ENCODE data around the gene PATL2. TPM values are rescaled to one million over a fixed set of nuclear protein-coding genes. Genes with fewer than 3 reads are reported as not detected.
"Not testable (repeated sequence)": the region's sequence is repeated elsewhere in the genome, so short reads cannot be mapped to it uniquely, and the experiment has no call there.

The PATL2 gene
- total RNA-seq: 11.1 and 11.5 TPM in 2 replicates

DNA sequence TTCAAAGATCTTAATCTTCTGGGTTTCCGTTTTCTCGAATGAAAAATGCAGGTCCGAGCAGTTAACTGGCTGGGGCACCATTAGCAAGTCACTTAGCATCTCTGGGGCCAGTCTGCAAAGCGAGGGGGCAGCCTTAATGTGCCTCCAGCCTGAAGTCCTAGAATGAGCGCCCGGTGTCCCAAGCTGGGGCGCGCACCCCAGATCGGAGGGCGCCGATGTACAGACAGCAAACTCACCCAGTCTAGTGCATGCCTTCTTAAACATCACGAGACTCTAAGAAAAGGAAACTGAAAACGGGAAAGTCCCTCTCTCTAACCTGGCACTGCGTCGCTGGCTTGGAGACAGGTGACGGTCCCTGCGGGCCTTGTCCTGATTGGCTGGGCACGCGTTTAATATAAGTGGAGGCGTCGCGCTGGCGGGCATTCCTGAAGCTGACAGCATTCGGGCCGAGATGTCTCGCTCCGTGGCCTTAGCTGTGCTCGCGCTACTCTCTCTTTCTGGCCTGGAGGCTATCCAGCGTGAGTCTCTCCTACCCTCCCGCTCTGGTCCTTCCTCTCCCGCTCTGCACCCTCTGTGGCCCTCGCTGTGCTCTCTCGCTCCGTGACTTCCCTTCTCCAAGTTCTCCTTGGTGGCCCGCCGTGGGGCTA, at the start of gene PATL2, which contains the start of gene B2M:
Gene PATL2 (minus strand): TSS at position 228 of the 647 bp plus-strand sequence. CDS start 34,833 bp downstream, outside the sequence.
Gene B2M (plus strand): TSS at position 422 of the 647 bp plus-strand sequence. CDS start 30 bp downstream, at position 452.
- peaks cover 46% of the 10 kb centered on the region for H3K4me1 Mint-ChIP-seq (ENCODE audit: low read depth)
- peak within 1 kb of the TSS; percentile 99 for H3K27ac Mint-ChIP-seq
- intact Hi-C loops (cut with micrococcal nuclease): loop anchor here (1.0 to 5.0 kb wide), 6 partner anchors 8 to 174 kb away; partner anchors contain the start of genes EIF3J and SPG11
- H3K9me3 Mint-ChIP-seq: no peaks in the 10 kb centered on the region
- peak within 1 kb of the TSS; percentile 99 for H3K4me3 Mint-ChIP-seq
- peak; percentile 95 for DNase-seq (ENCODE audit: low spot score)
- H3K36me3 Mint-ChIP-seq (ENCODE audit: low read depth): peaks cover 49% of the 10 kb centered on the region
- no peaks in the 10 kb centered on the region for H3K27me3 Mint-ChIP-seq (ENCODE audit: insufficient read depth)

DNA sequence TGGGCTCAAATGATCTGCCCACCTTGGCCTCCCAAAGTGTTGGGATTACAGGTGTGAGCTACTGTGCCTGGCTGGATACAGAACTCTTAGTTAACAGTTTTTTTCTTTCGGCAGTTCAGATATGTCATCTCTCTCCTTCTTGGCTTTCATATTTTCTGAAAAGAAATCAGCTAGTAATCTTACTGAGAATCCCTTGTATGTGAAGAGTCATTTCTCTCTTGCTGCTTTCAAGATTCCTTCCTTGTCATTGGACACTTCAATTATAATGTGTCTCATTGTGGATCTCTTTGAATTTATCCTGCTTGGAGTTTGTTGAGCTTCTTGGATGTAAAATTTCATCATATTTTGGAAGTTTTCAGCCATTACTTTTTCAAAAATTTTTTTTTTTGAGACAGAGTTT, 42.2 kb upstream of the PATL2 start:
- Mint-ChIP-seq H3K4me3 (no peak overlapping the region), H3K9me3 (peaks cover 40% of the 10 kb centered on the region), H3K27me3 (ENCODE audit: insufficient read depth) (no peaks in the 10 kb centered on the region), H3K4me1 (ENCODE audit: low read depth) (peaks cover 12% of the 10 kb centered on the region), H3K36me3 (ENCODE audit: low read depth) (peaks cover 28% of the 10 kb centered on the region), H3K27ac (no peak overlapping the region)
- intact Hi-C loops (cut with micrococcal nuclease): no loop called here
- DNase-seq (ENCODE audit: low spot score): no peak

- H3K27me3 Mint-ChIP-seq (ENCODE audit: insufficient read depth); H3K4me1 Mint-ChIP-seq (ENCODE audit: low read depth); intact Hi-C loops (cut with micrococcal nuclease); H3K27ac Mint-ChIP-seq; H3K4me3 Mint-ChIP-seq; DNase-seq (ENCODE audit: low spot score): not testable (repeated sequence)
- peaks cover 11% of the 10 kb centered on the region for H3K9me3 Mint-ChIP-seq
- H3K36me3 Mint-ChIP-seq (ENCODE audit: low read depth): peaks cover 14% of the 10 kb centered on the region
Measured at GRCh38 chr15:44743454-44743853, 32.3 kb upstream of the PATL2 start.

DNA sequence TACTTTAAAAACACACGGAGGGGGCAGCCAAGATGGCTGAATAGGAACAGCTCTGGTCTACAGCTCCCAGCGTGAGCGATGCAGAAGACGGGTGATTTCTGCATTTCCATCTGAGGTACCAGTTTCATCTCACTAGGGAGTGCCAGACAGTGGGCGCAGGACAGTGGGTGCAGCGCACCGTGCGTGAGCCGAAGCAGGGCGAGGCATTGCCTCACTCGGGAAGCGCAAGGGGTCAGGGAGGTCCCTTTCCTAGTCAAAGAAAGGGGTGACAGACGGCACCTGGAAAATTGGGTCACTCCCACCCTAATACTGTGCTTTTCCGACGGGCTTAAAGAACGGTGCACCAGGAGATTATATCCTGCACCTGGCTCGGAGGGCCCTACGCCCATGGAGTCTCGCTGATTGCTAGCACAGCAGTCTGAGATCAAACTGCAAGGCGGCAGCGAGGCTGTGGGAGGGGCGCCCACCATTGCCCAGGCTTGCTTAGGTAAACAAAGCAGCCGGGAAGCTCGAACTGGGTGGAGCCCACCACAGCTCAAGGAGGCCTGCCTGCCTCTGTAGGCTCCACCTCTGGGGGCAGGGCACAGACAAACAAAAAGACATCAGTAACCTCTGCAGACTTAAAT, 28.2 kb upstream of the PATL2 start:
- H3K27ac Mint-ChIP-seq; H3K4me3 Mint-ChIP-seq; intact Hi-C loops (cut with micrococcal nuclease); H3K9me3 Mint-ChIP-seq; H3K36me3 Mint-ChIP-seq (ENCODE audit: low read depth); H3K27me3 Mint-ChIP-seq (ENCODE audit: insufficient read depth); DNase-seq (ENCODE audit: low spot score): not testable (repeated sequence)
- H3K4me1 Mint-ChIP-seq (ENCODE audit: low read depth): peaks cover 38% of the 10 kb centered on the region

GRCh38 chr15:44738340-44738984, 27.3 kb upstream of the PATL2 start:
- DNase-seq (ENCODE audit: low spot score): no peak
- H3K36me3 Mint-ChIP-seq (ENCODE audit: low read depth): peaks cover 7% of the 10 kb centered on the region
- peaks cover 44% of the 10 kb centered on the region for H3K4me1 Mint-ChIP-seq (ENCODE audit: low read depth)
- H3K27ac Mint-ChIP-seq: peak overlapping the region; percentile 40
- intact Hi-C loops (cut with micrococcal nuclease): loop anchor here (1.0 kb wide), 4 partner anchors 75 to 160 kb away; partner anchors contain the start of gene SPG11
- no peaks in the 10 kb centered on the region for H3K9me3 Mint-ChIP-seq
- H3K27me3 Mint-ChIP-seq (ENCODE audit: insufficient read depth): no peaks in the 10 kb centered on the region
- H3K4me3 Mint-ChIP-seq: peak overlapping the region; percentile 56

- Mint-ChIP-seq H3K27ac (peak within 1 kb of the TSS; percentile 98), H3K9me3 (no peaks in the 10 kb centered on the region), H3K36me3 (ENCODE audit: low read depth) (peaks cover 20% of the 10 kb centered on the region), H3K4me3 (peak within 1 kb of the TSS; percentile 83), H3K27me3 (ENCODE audit: insufficient read depth) (no peaks in the 10 kb centered on the region), H3K4me1 (ENCODE audit: low read depth) (peaks cover 59% of the 10 kb centered on the region)
- intact Hi-C loops (cut with micrococcal nuclease): no loop called here
- no peak for DNase-seq (ENCODE audit: low spot score)
Measured at GRCh38 chr15:44736181-44736765, 25.1 kb upstream of the PATL2 start, which contains the start of gene TRIM69. TSS of gene TRIM69 (plus strand) at chr15:44736528. CDS start at chr15:44736705, 177 bp downstream.

DNA sequence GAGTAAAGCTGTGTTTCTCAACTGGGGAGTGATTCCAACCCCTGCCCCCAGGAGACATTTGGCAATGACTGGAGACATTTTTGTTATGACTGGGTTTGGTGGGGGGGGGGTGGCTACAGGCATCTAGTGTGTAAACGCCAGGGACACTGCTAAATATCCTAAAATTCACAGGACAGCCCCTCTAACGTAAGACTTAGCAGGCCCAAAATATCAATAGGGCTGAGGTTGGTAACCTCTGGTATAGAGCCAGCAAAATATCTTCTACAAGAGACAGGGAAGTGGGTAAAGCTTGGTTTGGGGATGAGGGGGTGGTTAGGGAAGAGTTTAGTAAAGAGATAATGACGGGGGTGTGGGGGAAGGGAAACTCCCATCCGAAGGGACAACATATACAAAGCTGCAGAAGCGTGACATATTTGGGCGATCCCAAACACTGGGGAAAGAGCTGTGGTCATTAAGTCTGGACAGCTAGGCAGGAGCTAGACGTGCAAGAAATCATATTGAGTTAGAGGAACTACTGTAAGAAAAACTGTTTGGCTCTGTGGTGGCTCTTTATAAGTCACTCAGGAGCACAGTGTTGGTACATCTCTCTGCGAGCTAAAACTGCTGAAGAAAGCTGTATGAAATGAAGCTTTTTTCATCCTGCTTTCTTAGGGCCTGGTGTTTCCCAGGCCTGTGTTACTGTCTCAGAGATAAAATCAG, 24.5 kb upstream of the PATL2 start:
- Mint-ChIP-seq H3K27ac (peak overlapping the region; percentile 98), H3K4me3 (peak overlapping the region; percentile 83), H3K9me3 (no peaks in the 10 kb centered on the region), H3K27me3 (ENCODE audit: insufficient read depth) (no peaks in the 10 kb centered on the region), H3K4me1 (ENCODE audit: low read depth) (peaks cover 62% of the 10 kb centered on the region), H3K36me3 (ENCODE audit: low read depth) (peaks cover 23% of the 10 kb centered on the region)
- no peak for DNase-seq (ENCODE audit: low spot score)
- intact Hi-C loops (cut with micrococcal nuclease): no loop called here

DNA sequence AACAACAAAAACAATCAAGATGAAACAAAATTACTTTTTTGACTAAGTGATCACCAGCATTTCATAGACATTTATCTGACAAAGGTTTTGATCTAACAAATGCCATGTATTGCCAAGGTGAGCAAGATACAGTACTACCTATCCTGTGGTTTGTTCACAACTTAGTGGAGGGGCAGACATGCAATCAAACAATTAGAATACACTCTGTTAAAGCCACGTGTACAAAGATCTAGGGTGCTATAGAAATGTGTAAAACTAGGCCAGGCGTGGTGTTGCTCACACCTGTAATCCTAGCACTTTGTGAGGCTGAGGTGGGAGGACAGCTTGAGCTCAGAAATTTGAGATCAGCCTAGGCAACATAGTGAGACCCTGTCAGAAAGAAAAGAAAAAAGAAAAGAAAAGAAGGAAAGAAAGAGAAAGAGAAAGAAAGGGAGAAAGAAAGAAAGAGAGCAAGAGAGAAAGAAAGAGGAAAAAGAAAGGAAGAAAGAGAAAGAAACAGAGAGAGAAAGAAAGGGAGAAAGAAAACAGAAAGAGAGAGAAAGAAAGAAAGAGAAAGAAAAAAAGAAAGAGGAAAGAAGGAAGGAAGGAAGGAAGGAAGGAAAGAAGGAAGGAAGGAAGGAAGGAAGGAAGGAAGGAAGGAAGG, 23.8 kb upstream of the PATL2 start:
- Mint-ChIP-seq H3K27ac (peak overlapping the region; percentile 98), H3K9me3 (no peaks in the 10 kb centered on the region), H3K4me3 (peak overlapping the region; percentile 83), H3K36me3 (ENCODE audit: low read depth) (peaks cover 25% of the 10 kb centered on the region), H3K4me1 (ENCODE audit: low read depth) (peaks cover 67% of the 10 kb centered on the region), H3K27me3 (ENCODE audit: insufficient read depth) (no peaks in the 10 kb centered on the region)
- DNase-seq (ENCODE audit: low spot score): no peak
- intact Hi-C loops (cut with micrococcal nuclease): no loop called here

DNA sequence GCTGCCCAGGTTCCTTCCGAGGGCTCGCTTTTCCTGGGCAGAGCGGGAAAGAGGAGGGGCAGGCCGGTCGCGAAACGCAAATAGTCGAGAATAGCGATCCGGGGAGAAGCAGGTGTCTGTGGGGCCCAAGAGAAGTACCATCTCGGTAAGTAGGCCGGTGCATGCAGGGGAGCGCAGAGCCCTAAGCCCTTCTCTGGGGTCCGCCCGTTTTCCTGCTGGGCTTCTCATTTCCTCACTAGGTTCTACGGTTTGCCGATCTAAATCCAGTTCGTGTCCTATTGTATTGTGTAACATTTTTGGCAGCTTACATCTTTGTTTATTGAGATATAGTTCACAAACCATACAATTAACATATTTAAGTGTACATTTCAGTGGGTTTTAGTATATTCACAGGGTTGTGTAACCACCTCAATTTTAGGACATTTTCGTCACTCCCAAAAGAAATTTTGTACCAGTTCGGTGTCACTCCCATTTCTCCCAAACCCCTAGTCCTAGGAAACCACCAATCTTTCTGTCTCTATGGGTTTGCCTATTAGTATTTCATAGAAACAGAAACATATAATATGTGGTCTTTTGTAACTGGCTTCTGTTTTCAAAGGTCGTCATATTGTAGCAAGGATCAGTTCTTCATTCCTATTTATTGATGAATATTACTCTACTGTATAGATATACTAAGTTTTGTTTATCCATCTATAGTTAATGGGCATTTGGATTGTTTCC, 18.4 kb upstream of the PATL2 start:
- peak overlapping the region; percentile 100 for H3K4me3 Mint-ChIP-seq
- DNase-seq (ENCODE audit: low spot score): no peak
- peak overlapping the region; percentile 99 for H3K27ac Mint-ChIP-seq
- no peaks in the 10 kb centered on the region for H3K9me3 Mint-ChIP-seq
- intact Hi-C loops (cut with micrococcal nuclease): loop anchor here (2.0 to 5.0 kb wide), 4 partner anchors 302 to 902 kb away; partner anchors contain the start of genes CTDSPL2 and WDR76
- H3K27me3 Mint-ChIP-seq (ENCODE audit: insufficient read depth): no peaks in the 10 kb centered on the region
- H3K4me1 Mint-ChIP-seq (ENCODE audit: low read depth): peaks cover 73% of the 10 kb centered on the region
- peaks cover 29% of the 10 kb centered on the region for H3K36me3 Mint-ChIP-seq (ENCODE audit: low read depth)

GRCh38 chr15:44728576-44729407, 17.7 kb upstream of the PATL2 start:
- H3K4me1 Mint-ChIP-seq (ENCODE audit: low read depth): peaks cover 77% of the 10 kb centered on the region
- DNase-seq (ENCODE audit: low spot score): peak; percentile 96
- H3K27ac Mint-ChIP-seq: peak overlapping the region; percentile 99
- H3K4me3 Mint-ChIP-seq: peak overlapping the region; percentile 100
- no peaks in the 10 kb centered on the region for H3K27me3 Mint-ChIP-seq (ENCODE audit: insufficient read depth)
- intact Hi-C loops (cut with micrococcal nuclease): loop anchor here (1.0 to 5.0 kb wide), 8 partner anchors 9 to 901 kb away; partner anchors contain the start of genes CTDSPL2, EIF3J, SPG11 and WDR76
- H3K9me3 Mint-ChIP-seq: no peaks in the 10 kb centered on the region
- H3K36me3 Mint-ChIP-seq (ENCODE audit: low read depth): peaks cover 29% of the 10 kb centered on the region

DNA sequence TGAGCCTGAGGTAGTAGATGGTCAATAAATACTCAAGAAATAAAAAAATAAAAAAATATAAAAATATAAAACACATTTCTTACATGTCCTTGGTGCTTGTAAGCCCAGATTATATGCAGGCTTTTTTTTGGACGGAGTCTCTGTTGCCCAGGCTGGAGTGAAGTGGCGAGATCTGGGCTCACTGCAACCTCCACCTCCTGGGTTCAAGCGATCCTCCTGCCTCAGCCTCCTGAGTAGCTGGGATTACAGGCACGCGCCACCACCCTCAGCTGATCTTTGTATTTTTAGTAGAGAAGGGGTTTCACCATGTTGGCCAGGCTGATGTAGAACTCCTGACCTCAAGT, 17.1 kb upstream of the PATL2 start:
- peak overlapping the region; percentile 100 for H3K4me3 Mint-ChIP-seq
- H3K36me3 Mint-ChIP-seq (ENCODE audit: low read depth): peaks cover 27% of the 10 kb centered on the region
- H3K4me1 Mint-ChIP-seq (ENCODE audit: low read depth): peaks cover 76% of the 10 kb centered on the region
- not testable (repeated sequence) for DNase-seq (ENCODE audit: low spot score); H3K27me3 Mint-ChIP-seq (ENCODE audit: insufficient read depth); H3K9me3 Mint-ChIP-seq
- peak overlapping the region; percentile 99 for H3K27ac Mint-ChIP-seq
- intact Hi-C loops (cut with micrococcal nuclease): loop anchor here (1.0 to 5.0 kb wide), 8 partner anchors 9 to 901 kb away; partner anchors contain the start of genes CTDSPL2, EIF3J, SPG11 and WDR76
